Cardiac fibroblast (primary cell): ENCODE results near the gene ZNF844.
"Not testable (repeated sequence)": the region's sequence is repeated elsewhere in the genome, so short reads cannot be mapped to it uniquely, and the experiment has no call there.

Experiments
- DNase-seq, 2 donors: peaks; one replicate each; pipeline versions ENCODE4 v3.0.0 to v3.0.0-alpha.2; 2010; ENCODE audit warnings: low read depth in 2 of 2
- H3K4me3 ChIP-seq, 2 donors: replicated peaks in 1 of 2; 1 replicate in 1 of 2; 2 replicates in 1 of 2; pipeline ENCODE4 v1.5.1; 2011; ENCODE audit warnings: low read depth in 2 of 2, low read length in 2 of 2, mild to moderate bottlenecking in 2 of 2, moderate library complexity in 1 of 2
- CTCF ChIP-seq: IDR thresholded peaks from one replicate; pipeline ENCODE4 v1.5.1; 2011; ENCODE audit warnings: low read depth, mild to moderate bottlenecking, low read length, inconsistent platforms

ZNF844 gene

GRCh38 chr19:12092956-12093355 lies 28.4 kb downstream of the ZNF844 start:
- peak; percentile 13 to 19 for DNase-seq
- TF ChIP-seq CTCF, result no peak
- H3K4me3 ChIP-seq, result peak overlapping the region; percentile 69 to 75

- TF ChIP-seq CTCF, result no peak
- no peak overlapping the region for H3K4me3 ChIP-seq
Measured at GRCh38 chr19:12093777-12094176, 29.2 kb downstream of the ZNF844 start.

GRCh38 chr19:12095111-12095790 lies 30.7 kb downstream of the ZNF844 start:
- no peak overlapping the region for H3K4me3 ChIP-seq
- DNase-seq, result peak; percentile 6 to 63
- TF ChIP-seq CTCF, result no peak

More at GRCh38 chr19:12093777-12094176, 29.2 kb downstream of the ZNF844 start:
- DNase-seq, result no peak

GRCh38 chr19:12098040-12098439 lies 33.5 kb downstream of the ZNF844 start:
- TF ChIP-seq CTCF, result no peak

GRCh38 chr19:12103909-12104308 lies 39.4 kb downstream of the ZNF844 start:
- not testable (repeated sequence) for DNase-seq, H3K4me3 ChIP-seq

More at GRCh38 chr19:12098040-12098439, 33.5 kb downstream of the ZNF844 start:
- no peak for DNase-seq
- no peak overlapping the region for H3K4me3 ChIP-seq

GRCh38 chr19:12111176-12111575 lies 46.6 kb downstream of the ZNF844 start:
- H3K4me3 ChIP-seq, result no peak overlapping the region
- DNase-seq, result no peak
- no peak for TF ChIP-seq CTCF

GRCh38 chr19:12111943-12112637 lies 47.6 kb downstream of the ZNF844 start:
- no peak for TF ChIP-seq CTCF
- H3K4me3 ChIP-seq, result no peak overlapping the region
- no peak for DNase-seq
